SH-SY5Y (cell line): ENCODE results near the gene OPCML.

Experiments used
- GATA2 ChIP-seq: IDR thresholded peaks from 2 replicates; pipeline ENCODE4 v1.6.1; 2011; ENCODE audit warnings: mild to moderate bottlenecking, low read depth, low read length
- GATA3 ChIP-seq: IDR thresholded peaks from 2 replicates; pipeline ENCODE4 v1.6.1; 2011; ENCODE audit warnings: low read depth, mild to moderate bottlenecking, low read length, moderate library complexity

GRCh38 chr11:132365650-132366049 is 1166.7 kb downstream of the OPCML start:
- TF ChIP-seq GATA2: no peak
- TF ChIP-seq GATA3: no peak
